H1 (cell line): ENCODE data around the gene MPST. TPM values are rescaled to one million over a fixed set of nuclear protein-coding genes. Genes with fewer than 3 reads are reported as not detected.

Experiments used
- EP300 ChIP-seq, 2 experiments: IDR thresholded peaks; 1 replicate in 1 of 2; 2 replicates in 1 of 2; pipeline ENCODE4 v1.6.1; 2011 to 2012; ENCODE audit warnings: low read depth in 2 of 2, low read length in 2 of 2, mild to moderate bottlenecking in 2 of 2, borderline replicate concordance in 1 of 2, inconsistent platforms in 1 of 2, moderate library complexity in 1 of 2
- FOSL1 ChIP-seq: IDR thresholded peaks from 2 replicates; pipeline ENCODE4 v1.6.1; 2011; ENCODE audit warnings: mild to moderate bottlenecking, low read depth, low read length, moderate library complexity; ENCODE audit not compliant: insufficient read depth
- PHF8 ChIP-seq: fragments of 200-600 bp; sonication (generic); conservative IDR thresholded peaks from 2 replicates; pipeline ENCODE4 v1.7.1; 2012; ENCODE audit warnings: low read depth, mild to moderate bottlenecking, inconsistent platforms, low read length, moderate library complexity
- RBBP5 ChIP-seq: IDR thresholded peaks from 2 replicates; pipeline ENCODE4 v1.7.1; 2012; ENCODE audit warnings: low read depth, mild to moderate bottlenecking, inconsistent platforms, low read length, moderate library complexity, borderline replicate concordance
- RNF2 ChIP-seq: fragments of 200-900, 300-1000 bp; sonication (generic); IDR thresholded peaks from 2 replicates; pipeline ENCODE4 v1.7.1; 2016; ENCODE audit warnings: borderline replicate concordance, low read depth, mild to moderate bottlenecking, antibody characterized with exemption, low read length; ENCODE audit not compliant: poor library complexity, severe bottlenecking; ENCODE audit errors: missing control alignments
- YY1 ChIP-seq: IDR thresholded peaks from 2 replicates; pipeline ENCODE4 v1.6.1; 2011; ENCODE audit warnings: low read depth, mild to moderate bottlenecking, low read length
- polyA plus RNA-seq, 7 experiments: library from polyadenylated mRNA; depleted of rRNA in 3 of 7; stranded (reverse) in 5 of 7; unstranded in 2 of 7; fragments of >200 nt in 5 of 7; fragments of 200-250 nt in 2 of 7; gene quantifications; 1 replicate in 5 of 7; 2 replicates in 1 of 7; 4 replicates in 1 of 7; pipeline versions ENCODE4 v1.2.1 to v1.2.3, GENCODE V29; 2011 to 2013; ENCODE audit warnings: missing spikeins in 2 of 7, mixed read lengths in 2 of 7
- total RNA-seq: library from RNA; stranded (reverse); fragmentation: NEBNext Ultra II Directional; extraction: Animal tissue kit (Norgen Biotek cat#: 25700); gene quantifications from 2 replicates; pipeline ENCODE4 v1.2.1, GENCODE V29; 2021
- TF ChIP-seq, protein P1 (sequence below): fragments of 300-600 bp; sonication (generic); IDR thresholded peaks from 2 replicates; pipeline ENCODE4 v1.7.1; 2012; ENCODE audit warnings: low read length, moderate library complexity, mild to moderate bottlenecking, inconsistent platforms; ENCODE audit not compliant: insufficient replicate concordance
- TF ChIP-seq, protein P2 (sequence below): IDR thresholded peaks from 2 replicates; pipeline ENCODE4 v1.6.1; 2011; ENCODE audit warnings: low read length, improper control_type of control experiment

The MPST gene
- total and polyA plus RNA-seq, 2 of the 8 experiments (the other 6 are each of a cell fraction or from before 2014, with no cell fraction given) = 86.0 to 124 TPM

- TF ChIP-seq, protein P1, sequence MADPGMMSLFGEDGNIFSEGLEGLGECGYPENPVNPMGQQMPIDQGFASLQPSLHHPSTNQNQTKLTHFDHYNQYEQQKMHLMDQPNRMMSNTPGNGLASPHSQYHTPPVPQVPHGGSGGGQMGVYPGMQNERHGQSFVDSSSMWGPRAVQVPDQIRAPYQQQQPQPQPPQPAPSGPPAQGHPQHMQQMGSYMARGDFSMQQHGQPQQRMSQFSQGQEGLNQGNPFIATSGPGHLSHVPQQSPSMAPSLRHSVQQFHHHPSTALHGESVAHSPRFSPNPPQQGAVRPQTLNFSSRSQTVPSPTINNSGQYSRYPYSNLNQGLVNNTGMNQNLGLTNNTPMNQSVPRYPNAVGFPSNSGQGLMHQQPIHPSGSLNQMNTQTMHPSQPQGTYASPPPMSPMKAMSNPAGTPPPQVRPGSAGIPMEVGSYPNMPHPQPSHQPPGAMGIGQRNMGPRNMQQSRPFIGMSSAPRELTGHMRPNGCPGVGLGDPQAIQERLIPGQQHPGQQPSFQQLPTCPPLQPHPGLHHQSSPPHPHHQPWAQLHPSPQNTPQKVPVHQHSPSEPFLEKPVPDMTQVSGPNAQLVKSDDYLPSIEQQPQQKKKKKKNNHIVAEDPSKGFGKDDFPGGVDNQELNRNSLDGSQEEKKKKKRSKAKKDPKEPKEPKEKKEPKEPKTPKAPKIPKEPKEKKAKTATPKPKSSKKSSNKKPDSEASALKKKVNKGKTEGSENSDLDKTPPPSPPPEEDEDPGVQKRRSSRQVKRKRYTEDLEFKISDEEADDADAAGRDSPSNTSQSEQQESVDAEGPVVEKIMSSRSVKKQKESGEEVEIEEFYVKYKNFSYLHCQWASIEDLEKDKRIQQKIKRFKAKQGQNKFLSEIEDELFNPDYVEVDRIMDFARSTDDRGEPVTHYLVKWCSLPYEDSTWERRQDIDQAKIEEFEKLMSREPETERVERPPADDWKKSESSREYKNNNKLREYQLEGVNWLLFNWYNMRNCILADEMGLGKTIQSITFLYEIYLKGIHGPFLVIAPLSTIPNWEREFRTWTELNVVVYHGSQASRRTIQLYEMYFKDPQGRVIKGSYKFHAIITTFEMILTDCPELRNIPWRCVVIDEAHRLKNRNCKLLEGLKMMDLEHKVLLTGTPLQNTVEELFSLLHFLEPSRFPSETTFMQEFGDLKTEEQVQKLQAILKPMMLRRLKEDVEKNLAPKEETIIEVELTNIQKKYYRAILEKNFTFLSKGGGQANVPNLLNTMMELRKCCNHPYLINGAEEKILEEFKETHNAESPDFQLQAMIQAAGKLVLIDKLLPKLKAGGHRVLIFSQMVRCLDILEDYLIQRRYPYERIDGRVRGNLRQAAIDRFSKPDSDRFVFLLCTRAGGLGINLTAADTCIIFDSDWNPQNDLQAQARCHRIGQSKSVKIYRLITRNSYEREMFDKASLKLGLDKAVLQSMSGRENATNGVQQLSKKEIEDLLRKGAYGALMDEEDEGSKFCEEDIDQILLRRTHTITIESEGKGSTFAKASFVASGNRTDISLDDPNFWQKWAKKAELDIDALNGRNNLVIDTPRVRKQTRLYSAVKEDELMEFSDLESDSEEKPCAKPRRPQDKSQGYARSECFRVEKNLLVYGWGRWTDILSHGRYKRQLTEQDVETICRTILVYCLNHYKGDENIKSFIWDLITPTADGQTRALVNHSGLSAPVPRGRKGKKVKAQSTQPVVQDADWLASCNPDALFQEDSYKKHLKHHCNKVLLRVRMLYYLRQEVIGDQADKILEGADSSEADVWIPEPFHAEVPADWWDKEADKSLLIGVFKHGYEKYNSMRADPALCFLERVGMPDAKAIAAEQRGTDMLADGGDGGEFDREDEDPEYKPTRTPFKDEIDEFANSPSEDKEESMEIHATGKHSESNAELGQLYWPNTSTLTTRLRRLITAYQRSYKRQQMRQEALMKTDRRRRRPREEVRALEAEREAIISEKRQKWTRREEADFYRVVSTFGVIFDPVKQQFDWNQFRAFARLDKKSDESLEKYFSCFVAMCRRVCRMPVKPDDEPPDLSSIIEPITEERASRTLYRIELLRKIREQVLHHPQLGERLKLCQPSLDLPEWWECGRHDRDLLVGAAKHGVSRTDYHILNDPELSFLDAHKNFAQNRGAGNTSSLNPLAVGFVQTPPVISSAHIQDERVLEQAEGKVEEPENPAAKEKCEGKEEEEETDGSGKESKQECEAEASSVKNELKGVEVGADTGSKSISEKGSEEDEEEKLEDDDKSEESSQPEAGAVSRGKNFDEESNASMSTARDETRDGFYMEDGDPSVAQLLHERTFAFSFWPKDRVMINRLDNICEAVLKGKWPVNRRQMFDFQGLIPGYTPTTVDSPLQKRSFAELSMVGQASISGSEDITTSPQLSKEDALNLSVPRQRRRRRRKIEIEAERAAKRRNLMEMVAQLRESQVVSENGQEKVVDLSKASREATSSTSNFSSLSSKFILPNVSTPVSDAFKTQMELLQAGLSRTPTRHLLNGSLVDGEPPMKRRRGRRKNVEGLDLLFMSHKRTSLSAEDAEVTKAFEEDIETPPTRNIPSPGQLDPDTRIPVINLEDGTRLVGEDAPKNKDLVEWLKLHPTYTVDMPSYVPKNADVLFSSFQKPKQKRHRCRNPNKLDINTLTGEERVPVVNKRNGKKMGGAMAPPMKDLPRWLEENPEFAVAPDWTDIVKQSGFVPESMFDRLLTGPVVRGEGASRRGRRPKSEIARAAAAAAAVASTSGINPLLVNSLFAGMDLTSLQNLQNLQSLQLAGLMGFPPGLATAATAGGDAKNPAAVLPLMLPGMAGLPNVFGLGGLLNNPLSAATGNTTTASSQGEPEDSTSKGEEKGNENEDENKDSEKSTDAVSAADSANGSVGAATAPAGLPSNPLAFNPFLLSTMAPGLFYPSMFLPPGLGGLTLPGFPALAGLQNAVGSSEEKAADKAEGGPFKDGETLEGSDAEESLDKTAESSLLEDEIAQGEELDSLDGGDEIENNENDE = no peak
- TF ChIP-seq EP300 (IDR thresholded peaks at IDR 0.05; ENCODE audit: borderline replicate concordance in 1 of 2, low read depth in 2 of 2, low read length in 2 of 2) (no peak), PHF8 (no peak), RNF2 (no peak), RBBP5 (no peak), FOSL1 (no peak), YY1 (no peak)
- TF ChIP-seq, protein P2, sequence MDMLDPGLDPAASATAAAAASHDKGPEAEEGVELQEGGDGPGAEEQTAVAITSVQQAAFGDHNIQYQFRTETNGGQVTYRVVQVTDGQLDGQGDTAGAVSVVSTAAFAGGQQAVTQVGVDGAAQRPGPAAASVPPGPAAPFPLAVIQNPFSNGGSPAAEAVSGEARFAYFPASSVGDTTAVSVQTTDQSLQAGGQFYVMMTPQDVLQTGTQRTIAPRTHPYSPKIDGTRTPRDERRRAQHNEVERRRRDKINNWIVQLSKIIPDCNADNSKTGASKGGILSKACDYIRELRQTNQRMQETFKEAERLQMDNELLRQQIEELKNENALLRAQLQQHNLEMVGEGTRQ = no peak
Observed at GRCh38 chr22:37021710-37022482, 2.4 kb downstream of the MPST start (continued).
